Measurements from ENCODE around the gene TM4SF20. TPM values are rescaled to one million over a fixed set of nuclear protein-coding genes. Genes with fewer than 3 reads are reported as not detected.

The TM4SF20 gene
- total RNA-seq, 6 experiments from 2014 or later, result 0.09 to 0.34 (median 0.22) TPM

GRCh38 chr2:227397562-227397961, 18.5 kb upstream of the TM4SF20 start:
- Mint-ChIP-seq H3K4me3 (no peak overlapping the region), H3K4me1 (ENCODE audit: low read depth) (no peaks in the 10 kb centered on the region), H3K27me3 (ENCODE audit: insufficient read depth) (peaks cover 2% of the 10 kb centered on the region; the same call in 1 of the 2 replicates), H3K9me3 (no peaks in the 10 kb centered on the region), H3K36me3 (ENCODE audit: low read depth) (no peaks in the 10 kb centered on the region), H3K27ac (no peak overlapping the region)
- TF ChIP-seq CTCF (IDR thresholded peaks at IDR 0.05), result no peak
- no peak for DNase-seq

- no peak overlapping the region for H3K4me3 Mint-ChIP-seq
- peaks cover 2% of the 10 kb centered on the region; the same call in 1 of the 2 replicates for H3K27me3 Mint-ChIP-seq (ENCODE audit: insufficient read depth)
- 0 out of 2 replicates have a peak, but pooled peaks cover 2% of the 10 kb centered on the region for H3K36me3 Mint-ChIP-seq (ENCODE audit: low read depth)
- DNase-seq, result no peak
- no peaks in the 10 kb centered on the region for H3K9me3 Mint-ChIP-seq
- peaks cover 7% of the 10 kb centered on the region for H3K4me1 Mint-ChIP-seq (ENCODE audit: low read depth)
- TF ChIP-seq CTCF (IDR thresholded peaks at IDR 0.05), result no peak
- no peak overlapping the region for H3K27ac Mint-ChIP-seq
Observed at GRCh38 chr2:227395556-227395955, 16.4 kb upstream of the TM4SF20 start.

- no peaks in the 10 kb centered on the region for H3K9me3 Mint-ChIP-seq
- H3K27ac Mint-ChIP-seq, result no peak overlapping the region
- DNase-seq, result no peak
- H3K36me3 Mint-ChIP-seq (ENCODE audit: low read depth), result 0 out of 2 replicates have a peak, but pooled peaks cover 4% of the 10 kb centered on the region
- H3K27me3 Mint-ChIP-seq (ENCODE audit: insufficient read depth), result no peaks in the 10 kb centered on the region; the same call in 1 of the 2 replicates
- no peak for TF ChIP-seq CTCF (IDR thresholded peaks at IDR 0.05)
- H3K4me1 Mint-ChIP-seq (ENCODE audit: low read depth), result peaks cover 7% of the 10 kb centered on the region
- no peak overlapping the region for H3K4me3 Mint-ChIP-seq
Observed at GRCh38 chr2:227394401-227394800, 15.3 kb upstream of the TM4SF20 start.

GRCh38 chr2:227390468-227391256, 11.6 kb upstream of the TM4SF20 start:
- Mint-ChIP-seq H3K4me1 (ENCODE audit: low read depth) (peaks cover 16% of the 10 kb centered on the region), H3K36me3 (ENCODE audit: low read depth) (peaks cover 9% of the 10 kb centered on the region; the same call in 1 of the 2 replicates), H3K27ac (no peak overlapping the region; the same call in 1 of the 2 replicates), H3K9me3 (peaks cover 5% of the 10 kb centered on the region; the same call in 1 of the 2 replicates), H3K27me3 (ENCODE audit: insufficient read depth) (no peaks in the 10 kb centered on the region; the same call in 1 of the 2 replicates), H3K4me3 (no peak overlapping the region)
- no peak for DNase-seq
- TF ChIP-seq CTCF (IDR thresholded peaks at IDR 0.05), result no peak

- no peak for TF ChIP-seq CTCF (IDR thresholded peaks at IDR 0.05)
- Mint-ChIP-seq H3K9me3 (peaks cover 5% of the 10 kb centered on the region; the same call in 1 of the 2 replicates), H3K27ac (no peak overlapping the region), H3K4me1 (ENCODE audit: low read depth) (peaks cover 16% of the 10 kb centered on the region), H3K36me3 (ENCODE audit: low read depth) (peaks cover 9% of the 10 kb centered on the region; the same call in 1 of the 2 replicates), H3K4me3 (no peak overlapping the region), H3K27me3 (ENCODE audit: insufficient read depth) (no peaks in the 10 kb centered on the region; the same call in 1 of the 2 replicates)
- no peak for DNase-seq
Observed at GRCh38 chr2:227389661-227390060, 10.6 kb upstream of the TM4SF20 start.
